ENCODE results near the gene BARX1. TPM values are rescaled to one million over a fixed set of nuclear protein-coding genes. Genes with fewer than 3 reads are reported as not detected.
"Not testable (repeated sequence)": the region's sequence is repeated elsewhere in the genome, so short reads cannot be mapped to it uniquely, and the experiment has no call there.

The BARX1 gene
- total and polyA plus RNA-seq, 12 donors = 0.32 TPM; not detected in 11

- Histone ChIP-seq H3K27ac (no peak overlapping the region), H3K4me3 (no peak overlapping the region), H3K36me3 (replicated peaks in 1 of 2) (no peaks in the 10 kb centered on the region), H3K27me3 (peaks cover 24% of the 10 kb centered on the region), H3K9me3 (replicated peaks in 1 of 3) (no peaks in the 10 kb centered on the region), H3K4me1 (replicated peaks in 1 of 2) (peaks cover 0 to 6% of the 10 kb centered on the region in 2 donors)
- peak in 1 of 7 donors; percentile 20 for DNase-seq
- 83 to 91% (median 86%) methylated on average over 5 to 13 of the region's 13 CpGs for WGBS, 4 donors
- no peak for TF ChIP-seq POLR2A (IDR thresholded peaks at IDR 0.05)
- no peak for TF ChIP-seq CTCF (IDR thresholded peaks at IDR 0.05)
- intact Hi-C loops (cut with DNase I) = loop anchor here in 1 of 2 donors (10.0 kb wide), 1 partner anchor 142 kb away; no protein-coding TSS in a partner anchor
Measured at GRCh38 chr9:93967020-93967803, 12.1 kb upstream of the BARX1 start.

DNA sequence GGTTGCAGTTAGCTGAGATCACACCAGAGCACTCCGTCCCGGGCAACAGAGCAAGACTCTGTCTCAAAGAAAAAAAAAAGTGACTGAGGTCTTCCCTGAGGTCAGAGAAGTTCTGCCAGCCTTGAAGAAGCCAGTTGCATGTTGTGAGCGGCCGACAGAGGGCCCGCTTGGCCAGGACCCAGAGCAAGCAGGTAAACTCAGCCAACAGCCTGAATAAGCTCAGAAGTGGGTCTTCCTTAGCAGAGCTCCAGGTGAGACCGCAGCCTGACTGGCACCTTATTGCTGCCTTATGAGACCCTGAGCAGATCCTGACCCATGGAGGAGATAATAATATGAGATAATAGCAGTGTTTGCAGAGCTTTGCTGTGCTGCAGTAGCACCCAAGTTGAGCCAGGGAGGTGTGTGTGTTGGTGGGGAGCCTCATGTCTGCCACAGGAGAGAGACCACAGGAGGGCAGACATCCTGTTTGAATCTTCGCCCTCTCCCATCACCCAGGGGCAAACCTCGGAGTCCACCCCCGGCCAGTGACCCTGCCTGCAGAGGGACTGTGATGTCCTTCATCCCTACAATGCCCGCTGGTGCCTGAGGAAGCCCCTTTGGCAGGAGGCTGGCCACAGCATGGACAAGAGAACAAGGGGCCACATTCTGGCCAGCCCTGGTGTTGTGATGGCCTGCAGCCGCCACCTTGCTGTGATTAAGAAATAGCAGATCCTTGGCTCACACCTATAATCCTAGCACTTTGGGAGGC lies 10.8 kb upstream of the BARX1 start:
- TF ChIP-seq POLR2A (IDR thresholded peaks at IDR 0.05) = no peak
- TF ChIP-seq CTCF (IDR thresholded peaks at IDR 0.05) = no peak
- 61 to 76% (median 74%) methylated on average over 9 to 11 of the region's 11 CpGs for WGBS, 4 donors
- H3K4me3 ChIP-seq = no peak overlapping the region
- no peak overlapping the region for H3K27ac ChIP-seq
- peak in 1 of 7 donors; percentile 46 for DNase-seq
- H3K9me3 ChIP-seq (replicated peaks in 1 of 3) = no peaks in the 10 kb centered on the region
- no peaks in the 10 kb centered on the region for H3K36me3 ChIP-seq (replicated peaks in 1 of 2)
- intact Hi-C loops (cut with DNase I) = loop anchor here in 1 of 2 donors (10.0 kb wide), 1 partner anchor 141 kb away; no protein-coding TSS in a partner anchor
- H3K4me1 ChIP-seq (replicated peaks in 1 of 2) = peaks cover 0 to 7% of the 10 kb centered on the region in 2 donors
- H3K27me3 ChIP-seq = peaks cover 32% of the 10 kb centered on the region

GRCh38 chr9:93964685-93965084 lies 9.5 kb upstream of the BARX1 start:
- no peak for TF ChIP-seq CTCF (IDR thresholded peaks at IDR 0.05)
- TF ChIP-seq POLR2A (IDR thresholded peaks at IDR 0.05) = no peak
- peaks cover 45% of the 10 kb centered on the region for H3K27me3 ChIP-seq
- H3K9me3 ChIP-seq (replicated peaks in 1 of 3) = no peaks in the 10 kb centered on the region
- WGBS, 4 donors = 83 to 87% (median 85%) methylated on average over 4 of the region's 4 CpGs
- intact Hi-C loops (cut with DNase I) = loop anchor here (5.0 to 10.0 kb wide), 2 partner anchors 140 to 282 kb away; no protein-coding TSS in a partner anchor
- DNase-seq = peak in 1 of 7 donors; percentile 23
- no peak overlapping the region for H3K27ac ChIP-seq
- no peaks in the 10 kb centered on the region for H3K36me3 ChIP-seq (replicated peaks in 1 of 2)
- H3K4me3 ChIP-seq = no peak overlapping the region
- H3K4me1 ChIP-seq (replicated peaks in 1 of 2) = peaks cover 0 to 15% of the 10 kb centered on the region in 2 donors

- DNase-seq = peak in 1 of 7 donors; percentile 39
- H3K4me1 ChIP-seq (replicated peaks in 1 of 2) = peaks cover 4 to 23% of the 10 kb centered on the region in 2 donors
- 55 to 75% (median 68%) methylated on average over 6 to 8 of the region's 8 CpGs for WGBS, 4 donors
Measured at GRCh38 chr9:93963969-93964368, 8.8 kb upstream of the BARX1 start.

DNA sequence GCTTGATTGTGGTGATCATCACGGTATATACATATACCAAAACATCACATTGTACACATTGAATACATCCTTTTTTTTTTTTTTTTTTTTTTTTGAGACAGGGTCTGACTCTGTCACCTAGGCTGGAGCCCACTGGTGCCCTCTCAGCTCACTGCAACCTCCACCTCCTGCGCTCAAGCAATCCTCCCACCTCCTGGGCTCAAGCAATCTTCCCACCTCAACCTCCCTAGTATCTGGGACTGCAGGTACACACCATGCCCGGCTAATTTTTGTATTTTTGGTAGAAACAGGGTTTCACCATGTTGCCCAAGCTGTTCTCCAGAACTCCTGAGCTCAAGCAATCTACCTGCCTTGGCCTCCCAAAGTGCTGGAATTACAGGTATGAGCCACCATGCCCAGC lies 8.3 kb upstream of the BARX1 start:
- DNase-seq = peak in 1 of 7 donors; percentile 46
- peaks cover 52% of the 10 kb centered on the region for H3K27me3 ChIP-seq
- not testable (repeated sequence) for H3K9me3 ChIP-seq (replicated peaks in 1 of 3); H3K27ac ChIP-seq; H3K4me3 ChIP-seq; H3K36me3 ChIP-seq (replicated peaks in 1 of 2)
- intact Hi-C loops (cut with DNase I) = loop anchor here (1.0 to 10.0 kb wide), 3 partner anchors 139 to 281 kb away; no protein-coding TSS in a partner anchor
- WGBS, 4 donors = 46 to 56% (median 51%) methylated on average over 3 of the region's 3 CpGs
- peaks cover 4 to 27% of the 10 kb centered on the region in 2 donors for H3K4me1 ChIP-seq (replicated peaks in 1 of 2)

More at GRCh38 chr9:93963969-93964368, 8.8 kb upstream of the BARX1 start:
- intact Hi-C loops (cut with DNase I) = loop anchor here (1.0 to 10.0 kb wide), 3 partner anchors 139 to 282 kb away; no protein-coding TSS in a partner anchor
- no peak overlapping the region for H3K27ac ChIP-seq
- no peaks in the 10 kb centered on the region for H3K36me3 ChIP-seq (replicated peaks in 1 of 2)
- peaks cover 52% of the 10 kb centered on the region for H3K27me3 ChIP-seq
- H3K4me3 ChIP-seq = no peak overlapping the region
- no peaks in the 10 kb centered on the region for H3K9me3 ChIP-seq (replicated peaks in 1 of 3)
- no peak for TF ChIP-seq CTCF (IDR thresholded peaks at IDR 0.05)
- TF ChIP-seq POLR2A (IDR thresholded peaks at IDR 0.05) = no peak
